Cardiac muscle cell (in vitro differentiated cells and primary cell): Measurements from ENCODE around the gene ARL3. TPM values are rescaled to one million over a fixed set of nuclear protein-coding genes. Genes with fewer than 3 reads are reported as not detected.
A peak's percentile ranks its signal among the peaks of the same experiment; 100 is the strongest.

Source experiments
- DNase-seq, 2 donors: peaks; one replicate each; pipeline versions ENCODE4 v3.0.0 to v3.0.0-alpha.2; 2010 to 2017; ENCODE audit warnings: low read depth in 1 of 2, low spot score in 1 of 2
- H3K27ac ChIP-seq: fragments of 200-600 bp; sonication (generic); 2 replicates; pipeline ENCODE4 v1.5.1; 2016
- H3K27me3 ChIP-seq: fragments of 200-600 bp; sonication (generic); 2 replicates; pipeline ENCODE4 v1.6.0; 2016; ENCODE audit warnings: control low read depth
- H3K36me3 ChIP-seq: fragments of 200-600 bp; sonication (generic); 2 replicates; pipeline ENCODE4 v1.5.1; 2016; ENCODE audit warnings: control low read depth
- H3K4me1 ChIP-seq: fragments of 200-600 bp; sonication (generic); 2 replicates; pipeline ENCODE4 v1.8.1; 2017; ENCODE audit warnings: low read depth, mild to moderate bottlenecking, mixed run types
- H3K4me3 ChIP-seq: fragments of 200-600 bp; sonication (generic); 2 replicates; pipeline ENCODE4 v1.5.1; 2016; ENCODE audit warnings: mild to moderate bottlenecking
- H3K9me3 ChIP-seq: fragments of 200-600 bp; sonication (generic); 2 replicates; pipeline ENCODE4 v1.5.1; 2017; ENCODE audit warnings: low read depth, mild to moderate bottlenecking, control low read depth
- CTCF ChIP-seq: IDR thresholded peaks from 2 replicates; pipeline ENCODE4 v1.5.1; 2012; ENCODE audit warnings: low read depth, mild to moderate bottlenecking, low read length
- polyA plus RNA-seq: library from polyadenylated mRNA; unstranded; fragments of >200 nt; fragmentation: Nextera tagmentation; extraction: Ambion mirVana; gene quantifications from 2 replicates; pipeline ENCODE4 v1.2.1, GENCODE V29; 2016
- total RNA-seq: library from RNA; depleted of rRNA; stranded (reverse); fragments of >200 nt; gene quantifications from 2 replicates; pipeline ENCODE4 v1.2.3, GENCODE V29; 2016

ARL3 gene
- total and polyA plus RNA-seq, 2 experiments from 2014 or later = 16.3 to 47.3 TPM

- Histone ChIP-seq H3K27me3 (no peaks in the 10 kb centered on the region), H3K4me3 (no peak overlapping the region), H3K36me3 (no peaks in the 10 kb centered on the region), H3K9me3 (no peaks in the 10 kb centered on the region), H3K4me1 (peaks cover 46% of the 10 kb centered on the region), H3K27ac (peak overlapping the region; percentile 94)
- DNase-seq = no peak
- TF ChIP-seq CTCF = no peak
These were observed 79.5 kb downstream of the ARL3 start for GRCh38 chr10:102634686-102635085.

- peak overlapping the region; percentile 94 for H3K27ac ChIP-seq
- DNase-seq = no peak
These were observed 80.3 kb downstream of the ARL3 start for GRCh38 chr10:102633848-102634247.

DNA sequence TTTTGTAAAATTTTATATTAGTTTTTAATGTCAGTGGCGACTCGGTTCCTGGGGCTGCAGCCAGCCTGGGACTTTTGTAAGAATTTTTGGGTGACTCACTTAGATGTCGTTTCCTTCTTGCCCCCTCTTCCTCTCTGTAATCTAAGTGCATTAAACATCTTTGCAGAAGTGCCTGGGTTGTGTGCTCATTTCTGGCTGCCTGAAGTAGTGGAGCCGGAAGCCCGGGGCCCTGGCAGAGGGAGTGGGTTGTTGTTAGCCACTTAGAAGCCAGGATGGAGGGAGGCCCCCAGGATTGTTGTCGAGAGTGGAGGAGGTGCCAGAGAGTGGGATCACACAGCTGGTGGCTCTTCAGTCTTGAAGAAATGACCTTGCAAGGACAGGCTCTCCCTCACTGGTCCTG, 80.9 kb downstream of the ARL3 start:
- Histone ChIP-seq H3K4me1 (peaks cover 59% of the 10 kb centered on the region), H3K27ac (peak overlapping the region; percentile 94), H3K36me3 (no peaks in the 10 kb centered on the region), H3K9me3 (no peaks in the 10 kb centered on the region), H3K4me3 (no peak overlapping the region), H3K27me3 (no peaks in the 10 kb centered on the region)
- DNase-seq = peak; percentile 62 to 87
- TF ChIP-seq CTCF = no peak

More at GRCh38 chr10:102633848-102634247, 80.3 kb downstream of the ARL3 start:
- Histone ChIP-seq H3K36me3 (no peaks in the 10 kb centered on the region), H3K4me3 (no peak overlapping the region), H3K9me3 (no peaks in the 10 kb centered on the region), H3K27me3 (no peaks in the 10 kb centered on the region), H3K4me1 (peaks cover 54% of the 10 kb centered on the region)
- no peak for TF ChIP-seq CTCF

GRCh38 chr10:102632394-102633111, 81.6 kb downstream of the ARL3 start:
- peak; percentile 48 to 89 for DNase-seq
- TF ChIP-seq CTCF = peak; percentile 21
- peak overlapping the region; percentile 94 for H3K27ac ChIP-seq

DNA sequence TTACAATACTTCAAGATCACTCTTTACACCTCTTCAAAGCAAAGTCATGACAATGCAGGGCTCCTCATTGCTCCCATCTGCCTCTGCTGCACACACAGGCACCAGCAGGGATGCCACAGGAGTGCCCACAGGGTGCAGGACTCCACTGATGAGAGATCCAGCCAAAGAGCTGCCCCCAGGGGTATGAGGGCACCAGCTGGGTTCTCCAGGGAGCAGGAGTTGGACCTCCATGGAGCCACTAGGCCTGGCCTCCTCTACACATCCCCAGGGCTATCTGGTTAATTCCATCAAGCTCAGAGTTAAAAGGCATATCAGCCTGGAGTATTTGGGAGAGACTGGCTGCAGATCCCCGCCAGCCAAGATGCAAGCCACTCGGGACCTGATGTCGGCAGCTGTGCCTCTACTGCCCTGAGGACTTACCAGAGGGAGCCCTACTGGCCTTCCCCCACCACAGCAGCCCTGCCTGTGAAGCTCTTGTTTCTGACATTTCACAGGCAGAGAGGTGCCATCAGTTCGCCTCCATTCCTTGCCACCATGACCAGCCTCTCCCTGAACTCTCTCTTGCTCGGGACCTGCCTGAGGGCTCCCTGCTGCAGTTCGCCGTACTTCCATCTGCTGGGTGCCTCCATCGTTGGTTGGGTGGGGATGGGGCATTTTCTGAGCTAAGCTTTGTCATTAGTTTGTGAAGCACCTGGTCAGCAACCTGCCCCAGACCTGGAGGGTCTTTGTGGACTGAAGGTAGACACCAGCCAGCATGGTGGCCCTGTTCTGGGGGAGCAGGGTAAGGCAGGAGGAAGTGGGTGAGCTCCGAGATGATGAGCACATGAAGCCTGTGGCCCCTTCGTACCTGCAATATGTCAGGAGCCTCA, 82.4 kb downstream of the ARL3 start:
- peaks cover 75% of the 10 kb centered on the region for H3K4me1 ChIP-seq
- TF ChIP-seq CTCF = no peak
- no peak for DNase-seq
- H3K4me3 ChIP-seq = no peak overlapping the region
- H3K27ac ChIP-seq = peak overlapping the region; percentile 94
- no peaks in the 10 kb centered on the region for H3K36me3 ChIP-seq
- H3K27me3 ChIP-seq = no peaks in the 10 kb centered on the region
- no peaks in the 10 kb centered on the region for H3K9me3 ChIP-seq

More at GRCh38 chr10:102632394-102633111, 81.6 kb downstream of the ARL3 start:
- Histone ChIP-seq H3K27me3 (no peaks in the 10 kb centered on the region), H3K4me1 (peaks cover 67% of the 10 kb centered on the region), H3K9me3 (no peaks in the 10 kb centered on the region), H3K4me3 (no peak overlapping the region), H3K36me3 (no peaks in the 10 kb centered on the region)
